GM19372 (cell line): ENCODE results near the gene CYB5R3.
"Not testable (repeated sequence)": the region's sequence is repeated elsewhere in the genome, so short reads cannot be mapped to it uniquely, and the experiment has no call there.

Experiments
- ATAC-seq: cut with Tn5 transposase; IDR thresholded peaks from one replicate; pipeline ENCODE4 v1.9.1; 2021; ENCODE audit warnings: mild to moderate bottlenecking, low read depth, moderate library complexity; ENCODE audit not compliant: unreplicated experiment

Gene CYB5R3

GRCh38 chr22:42577141-42577540 is 72.1 kb downstream of the CYB5R3 start:
- not testable (repeated sequence) for ATAC-seq

GRCh38 chr22:42575996-42576574 is 73.1 kb downstream of the CYB5R3 start:
- not testable (repeated sequence) for ATAC-seq

- ATAC-seq: not testable (repeated sequence)
Observed at GRCh38 chr22:42574468-42574867, 74.7 kb downstream of the CYB5R3 start.

GRCh38 chr22:42574046-42574445 is 75.1 kb downstream of the CYB5R3 start:
- ATAC-seq: not testable (repeated sequence)

- not testable (repeated sequence) for ATAC-seq
Observed at GRCh38 chr22:42571068-42571467, 78.1 kb downstream of the CYB5R3 start.

- ATAC-seq: not testable (repeated sequence)
Observed at GRCh38 chr22:42570580-42570979, 78.6 kb downstream of the CYB5R3 start.

GRCh38 chr22:42567950-42568349 is 81.2 kb downstream of the CYB5R3 start:
- not testable (repeated sequence) for ATAC-seq
